Mammary epithelial cell (primary cell): Measurements from ENCODE around the gene ERGIC2.

Experiments
- EZH2 ChIP-seq: IDR thresholded peaks from 2 replicates; pipeline ENCODE4 v1.6.1; 2012; ENCODE audit warnings: low read length, inconsistent platforms, borderline replicate concordance
- TF ChIP-seq, protein P1 (sequence below), 2 donors: IDR thresholded peaks in 1 of 2; conservative IDR thresholded peaks in 1 of 2; 2 replicates each; pipeline ENCODE4 v1.5.1; 2011 to 2012; ENCODE audit warnings: inconsistent platforms in 2 of 2, low read length in 2 of 2, mild to moderate bottlenecking in 2 of 2, control low read depth in 1 of 2, low read depth in 1 of 2; ENCODE audit not compliant: insufficient read depth in 1 of 2; ENCODE audit errors: extremely low read depth in 1 of 2

DNA sequence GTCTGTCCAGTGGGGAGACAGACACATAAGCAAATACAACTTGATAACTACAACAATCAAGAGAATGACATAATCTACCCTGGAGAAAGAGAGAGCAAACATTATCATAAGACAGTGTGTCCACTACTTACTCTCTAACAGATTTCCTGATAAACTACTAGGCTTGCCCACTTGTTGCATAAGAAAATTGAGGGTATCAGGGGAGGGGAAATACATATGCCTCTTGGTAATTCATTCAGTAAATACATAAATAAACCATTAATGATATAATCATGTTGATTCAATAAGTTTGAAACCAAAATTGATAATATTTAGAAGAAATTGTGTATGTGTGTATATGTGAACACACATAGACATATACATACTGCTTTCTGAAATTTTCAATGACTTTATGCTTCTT, 76.6 kb downstream of the ERGIC2 start:
- TF ChIP-seq, protein P1, sequence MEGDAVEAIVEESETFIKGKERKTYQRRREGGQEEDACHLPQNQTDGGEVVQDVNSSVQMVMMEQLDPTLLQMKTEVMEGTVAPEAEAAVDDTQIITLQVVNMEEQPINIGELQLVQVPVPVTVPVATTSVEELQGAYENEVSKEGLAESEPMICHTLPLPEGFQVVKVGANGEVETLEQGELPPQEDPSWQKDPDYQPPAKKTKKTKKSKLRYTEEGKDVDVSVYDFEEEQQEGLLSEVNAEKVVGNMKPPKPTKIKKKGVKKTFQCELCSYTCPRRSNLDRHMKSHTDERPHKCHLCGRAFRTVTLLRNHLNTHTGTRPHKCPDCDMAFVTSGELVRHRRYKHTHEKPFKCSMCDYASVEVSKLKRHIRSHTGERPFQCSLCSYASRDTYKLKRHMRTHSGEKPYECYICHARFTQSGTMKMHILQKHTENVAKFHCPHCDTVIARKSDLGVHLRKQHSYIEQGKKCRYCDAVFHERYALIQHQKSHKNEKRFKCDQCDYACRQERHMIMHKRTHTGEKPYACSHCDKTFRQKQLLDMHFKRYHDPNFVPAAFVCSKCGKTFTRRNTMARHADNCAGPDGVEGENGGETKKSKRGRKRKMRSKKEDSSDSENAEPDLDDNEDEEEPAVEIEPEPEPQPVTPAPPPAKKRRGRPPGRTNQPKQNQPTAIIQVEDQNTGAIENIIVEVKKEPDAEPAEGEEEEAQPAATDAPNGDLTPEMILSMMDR (conservative IDR thresholded peaks at IDR 0.05 in 1 of 2, IDR thresholded peaks at IDR 0.05 in 1 of 2; ENCODE audit: extremely low read depth in 1 of 2, insufficient read depth in 1 of 2, low read depth in 1 of 2, low read length in 2 of 2): no peak
- no peak for TF ChIP-seq EZH2
